SJSA1 (cell line): ENCODE measurements around the gene C1orf141. TPM values are rescaled to one million over a fixed set of nuclear protein-coding genes. Genes with fewer than 3 reads are reported as not detected.
"Not testable (repeated sequence)": the region's sequence is repeated elsewhere in the genome, so short reads cannot be mapped to it uniquely, and the experiment has no call there.

Experiments used
- DNase-seq, 2 experiments: peaks; one replicate each; pipeline ENCODE4 v3.0.0-alpha.2; 2015 to 2020; ENCODE audit warnings: low spot score in 2 of 2, low read depth in 1 of 2
- H3K27ac ChIP-seq: fragments of 250-450 bp; sonication (Bioruptor Pico); 2 replicates; pipeline ENCODE4 v1.5.1; 2020; ENCODE audit warnings: mild to moderate bottlenecking, moderate library complexity
- H3K27me3 ChIP-seq: fragments of 250-450 bp; sonication (Bioruptor Pico); replicated peaks from 2 replicates; pipeline ENCODE4 v1.5.1; 2020; ENCODE audit warnings: mild to moderate bottlenecking, moderate library complexity
- H3K36me3 ChIP-seq: fragments of 250-450 bp; sonication (Bioruptor Pico); 2 replicates; pipeline ENCODE4 v1.5.1; 2020; ENCODE audit warnings: mild to moderate bottlenecking
- H3K4me1 ChIP-seq: fragments of 250-450 bp; sonication (Bioruptor Pico); replicated peaks from 2 replicates; pipeline ENCODE4 v1.6.1; 2021; ENCODE audit warnings: mild to moderate bottlenecking
- H3K4me3 ChIP-seq: fragments of 250-450 bp; sonication (Bioruptor Pico); 2 replicates; pipeline ENCODE4 v1.5.1; 2020; ENCODE audit warnings: mild to moderate bottlenecking
- H3K9me3 ChIP-seq: fragments of 250-450 bp; sonication (Bioruptor Pico); replicated peaks from 2 replicates; pipeline ENCODE4 v1.5.1; 2020; ENCODE audit warnings: mild to moderate bottlenecking
- total RNA-seq: library from RNA; depleted of rRNA; stranded (reverse); fragments of >200 nt; shearing (Covaris generic); gene quantifications from 2 replicates; pipeline ENCODE4 v1.2.3, GENCODE V29; 2014

The C1orf141 gene
- total RNA-seq, 1 experiment from 2014 or later: not detected

GRCh38 chr1:67100833-67101232 is 33.9 kb downstream of the C1orf141 start:
- Histone ChIP-seq H3K27ac (no peak overlapping the region), H3K4me1 (no peaks in the 10 kb centered on the region), H3K4me3 (no peak overlapping the region), H3K36me3 (no peaks in the 10 kb centered on the region), H3K9me3 (no peaks in the 10 kb centered on the region), H3K27me3 (no peaks in the 10 kb centered on the region)
- no peak for DNase-seq

GRCh38 chr1:67097305-67097704 is 37.5 kb downstream of the C1orf141 start:
- no peaks in the 10 kb centered on the region for H3K36me3 ChIP-seq
- H3K27ac ChIP-seq: no peak overlapping the region
- no peak overlapping the region for H3K4me3 ChIP-seq

GRCh38 chr1:67094191-67094590 is 40.6 kb downstream of the C1orf141 start:
- H3K4me1 ChIP-seq: no peaks in the 10 kb centered on the region
- no peak for DNase-seq
- H3K27me3 ChIP-seq: no peaks in the 10 kb centered on the region; the same call in 1 of the 2 replicates
- H3K4me3 ChIP-seq: no peak overlapping the region
- no peaks in the 10 kb centered on the region for H3K36me3 ChIP-seq
- H3K9me3 ChIP-seq: 0 out of 2 replicates have a peak, but pooled peaks cover 4% of the 10 kb centered on the region
- H3K27ac ChIP-seq: no peak overlapping the region

More at GRCh38 chr1:67097305-67097704, 37.5 kb downstream of the C1orf141 start:
- no peaks in the 10 kb centered on the region for H3K9me3 ChIP-seq
- no peak for DNase-seq
- H3K4me1 ChIP-seq: no peaks in the 10 kb centered on the region
- no peaks in the 10 kb centered on the region; the same call in 1 of the 2 replicates for H3K27me3 ChIP-seq

GRCh38 chr1:67089685-67090208 is 45.0 kb downstream of the C1orf141 start:
- Histone ChIP-seq H3K27ac (no peak overlapping the region), H3K4me3 (no peak overlapping the region), H3K9me3 (0 out of 2 replicates have a peak, but pooled peaks cover 4% of the 10 kb centered on the region), H3K4me1 (no peaks in the 10 kb centered on the region), H3K36me3 (no peaks in the 10 kb centered on the region), H3K27me3 (no peaks in the 10 kb centered on the region; the same call in 1 of the 2 replicates)
- DNase-seq: no peak

- no peak for DNase-seq
Measured at GRCh38 chr1:67088440-67088839, 46.3 kb downstream of the C1orf141 start.

GRCh38 chr1:67085326-67085725 is 49.4 kb downstream of the C1orf141 start:
- no peak for DNase-seq
- Histone ChIP-seq H3K36me3 (no peaks in the 10 kb centered on the region), H3K4me1 (no peaks in the 10 kb centered on the region), H3K4me3 (no peak overlapping the region), H3K27ac (no peak overlapping the region), H3K27me3 (no peaks in the 10 kb centered on the region), H3K9me3 (0 out of 2 replicates have a peak, but pooled peaks cover 4% of the 10 kb centered on the region)

More at GRCh38 chr1:67088440-67088839, 46.3 kb downstream of the C1orf141 start:
- Histone ChIP-seq H3K36me3 (no peaks in the 10 kb centered on the region), H3K4me1 (no peaks in the 10 kb centered on the region), H3K9me3 (0 out of 2 replicates have a peak, but pooled peaks cover 4% of the 10 kb centered on the region), H3K27ac (no peak overlapping the region), H3K27me3 (no peaks in the 10 kb centered on the region; the same call in 1 of the 2 replicates), H3K4me3 (no peak overlapping the region)

- H3K4me3 ChIP-seq: no peak overlapping the region
- H3K36me3 ChIP-seq: no peaks in the 10 kb centered on the region
- no peak for DNase-seq
- no peaks in the 10 kb centered on the region for H3K4me1 ChIP-seq
- 0 out of 2 replicates have a peak, but pooled peaks cover 4% of the 10 kb centered on the region for H3K9me3 ChIP-seq
- no peak overlapping the region for H3K27ac ChIP-seq
- H3K27me3 ChIP-seq: no peaks in the 10 kb centered on the region
Measured at GRCh38 chr1:67084765-67085318, 49.9 kb downstream of the C1orf141 start.

- Histone ChIP-seq H3K9me3 (no peaks in the 10 kb centered on the region), H3K4me3 (no peak overlapping the region), H3K36me3 (no peaks in the 10 kb centered on the region), H3K27me3 (no peaks in the 10 kb centered on the region), H3K4me1 (no peaks in the 10 kb centered on the region), H3K27ac (no peak overlapping the region)
- no peak for DNase-seq
Measured at GRCh38 chr1:67078291-67078690, 56.5 kb downstream of the C1orf141 start.

- no peaks in the 10 kb centered on the region for H3K27me3 ChIP-seq
- no peaks in the 10 kb centered on the region for H3K36me3 ChIP-seq
- H3K4me3 ChIP-seq: no peak overlapping the region
- DNase-seq: no peak
- H3K4me1 ChIP-seq: no peaks in the 10 kb centered on the region
- H3K27ac ChIP-seq: no peak overlapping the region
- 0 out of 2 replicates have a peak, but pooled peaks cover under 1% of the 10 kb centered on the region for H3K9me3 ChIP-seq
Measured at GRCh38 chr1:67077593-67077992, 57.2 kb downstream of the C1orf141 start.

- Histone ChIP-seq H3K4me3 (no peak overlapping the region), H3K27ac (no peak overlapping the region), H3K4me1 (no peaks in the 10 kb centered on the region), H3K27me3 (no peaks in the 10 kb centered on the region; the same call in 1 of the 2 replicates), H3K36me3 (no peaks in the 10 kb centered on the region), H3K9me3 (peaks cover 6% of the 10 kb centered on the region; the same call in 1 of the 2 replicates)
- no peak for DNase-seq
Measured at GRCh38 chr1:67072749-67073148, 62.0 kb downstream of the C1orf141 start.

GRCh38 chr1:67067655-67068054 is 67.1 kb downstream of the C1orf141 start:
- H3K27ac ChIP-seq, H3K36me3 ChIP-seq, DNase-seq, H3K4me1 ChIP-seq, H3K4me3 ChIP-seq, H3K27me3 ChIP-seq: not testable (repeated sequence)
- peaks cover 10% of the 10 kb centered on the region; the same call in 1 of the 2 replicates for H3K9me3 ChIP-seq

GRCh38 chr1:67062412-67062811 is 72.4 kb downstream of the C1orf141 start:
- H3K27ac ChIP-seq: no peak overlapping the region
- no peaks in the 10 kb centered on the region for H3K36me3 ChIP-seq
- DNase-seq: no peak

GRCh38 chr1:67061266-67061665 is 73.5 kb downstream of the C1orf141 start:
- H3K36me3 ChIP-seq: no peaks in the 10 kb centered on the region
- peak overlapping the region; percentile 40 for H3K27ac ChIP-seq
- H3K4me1 ChIP-seq: peaks cover 34% of the 10 kb centered on the region
- H3K9me3 ChIP-seq: no peaks in the 10 kb centered on the region
- no peak overlapping the region for H3K4me3 ChIP-seq
- no peak for DNase-seq
- H3K27me3 ChIP-seq: no peaks in the 10 kb centered on the region

More at GRCh38 chr1:67062412-67062811, 72.4 kb downstream of the C1orf141 start:
- Histone ChIP-seq H3K4me3 (no peak overlapping the region), H3K27me3 (no peaks in the 10 kb centered on the region), H3K4me1 (peaks cover 34% of the 10 kb centered on the region), H3K9me3 (peaks cover 1% of the 10 kb centered on the region; the same call in 1 of the 2 replicates)

GRCh38 chr1:67060811-67061218 is 74.0 kb downstream of the C1orf141 start:
- no peaks in the 10 kb centered on the region for H3K36me3 ChIP-seq
- peak; percentile 82 to 83 for DNase-seq
- peak overlapping the region; percentile 40 for H3K27ac ChIP-seq
- H3K27me3 ChIP-seq: no peaks in the 10 kb centered on the region
- no peaks in the 10 kb centered on the region for H3K9me3 ChIP-seq
- H3K4me1 ChIP-seq: peaks cover 34% of the 10 kb centered on the region
- no peak overlapping the region for H3K4me3 ChIP-seq
